Measurements from ENCODE around the gene FUS. TPM values are rescaled to one million over a fixed set of nuclear protein-coding genes. Genes with fewer than 3 reads are reported as not detected.

Gene FUS
- total and polyA plus RNA-seq, 9 of the 15 experiments (the other 6 are each of a cell fraction or from before 2014, with no cell fraction given) = 43.9 to 575 (median 87.2) TPM

- peaks cover 49% of the 10 kb centered on the region for H4K20me1 ChIP-seq (replicated peaks; ENCODE audit: control insufficient read depth, insufficient read depth, low read length)
- no peak overlapping the region for H2AFZ ChIP-seq (ENCODE audit: low read depth, low read length)
- H3K4me2 ChIP-seq (ENCODE audit: insufficient read depth, low read length) = peak overlapping the region; percentile 87
- H3K9me3 ChIP-seq (replicated peaks; ENCODE audit: control insufficient read depth, insufficient read depth, low read depth, low read length) = no peaks in the 10 kb centered on the region
- peak in 1 of 4 experiments; percentile 13 for DNase-seq (ENCODE audit: extremely low read depth in 1 of 4, low spot score in 3 of 4)
- CTCF ChIA-PET (ENCODE audit: low intra/inter-chr PET ratio) = no interaction called here
- no peak for TF ChIP-seq ID3 (CRISPR knock-in tag; IDR thresholded peaks at IDR 0.05)
- TF ChIP-seq ID3 (tag; IDR thresholded peaks at IDR 0.05) = 0 out of 2 replicates have a peak, but pooled peaks have one; percentile 25
- no peak for TF ChIP-seq HDAC1 (IDR thresholded peaks at IDR 0.05)
- no peak for FAIRE-seq
- H3K4me3 ChIP-seq = peak overlapping the region; percentile 81
- H3K27ac ChIP-seq (ENCODE audit: extremely low read depth, low read depth, low read length) = peak overlapping the region; percentile 33; the same call in 2 of the 3 replicates
- peaks cover 18 to 22% of the 10 kb centered on the region in 2 experiments for H3K4me1 ChIP-seq (replicated peaks in 1 of 2; ENCODE audit: control insufficient read depth in 2 of 2, insufficient read depth in 2 of 2, low read length in 2 of 2)
- POLR2A ChIA-PET = interaction anchor here (0.7 to 3.5 kb wide), 17 partner anchors 8 to 204 kb away, joined by 3 to 31 read pairs (median 4); partner anchors contain the start of genes KAT8, PYCARD, ZNF646 and ZNF668
- peak overlapping the region; percentile 98; a peak in 3 of 4 replicates for H3K9ac ChIP-seq (ENCODE audit: insufficient read depth in 1 of 2, low read depth in 2 of 2, low read length in 2 of 2)
- no peaks in the 10 kb centered on the region; a peak in 1 of 5 replicates for H3K27me3 ChIP-seq (ENCODE audit: control insufficient read depth in 2 of 2, insufficient read depth in 2 of 2, low read length in 2 of 2)
- no peak for ATAC-seq
- H3K9me1 ChIP-seq (ENCODE audit: control insufficient read depth, insufficient read depth, low read length) = peaks cover 8% of the 10 kb centered on the region
- intact Hi-C loops (cut with micrococcal nuclease) = loop anchor here (10.0 kb wide), 1 partner anchor 262 kb away; the partner anchor contains the start of gene ZNF843
- WGBS (ENCODE audit: insufficient coverage, low coverage, missing lambda C conversion rate) = 11% methylated on average over 7 of the region's 7 CpGs
- peaks cover 82% of the 10 kb centered on the region for H3K79me2 ChIP-seq (ENCODE audit: control insufficient read depth, insufficient read depth, low read length)
- in situ Hi-C loops (cut with MboI) = no loop called here
- BruUV-seq (replicated peaks) = no TSS peak
- H3K36me3 ChIP-seq (ENCODE audit: control insufficient read depth, insufficient read depth, low read length) = peaks cover 63% of the 10 kb centered on the region
Observed at GRCh38 chr16:31182391-31182790, 2.5 kb downstream of the FUS start.
